NCI-H1417 treated with DMSO at 0.1 percent for 48 hours (cell line): ENCODE measurements around the gene TYW1B.
"Not testable (repeated sequence)": the region's sequence is repeated elsewhere in the genome, so short reads cannot be mapped to it uniquely, and the experiment has no call there.

Experiments
- DNase-seq: peaks from one replicate; lab custom pipeline; 2025; lab: John Stamatoyannopoulos, UW

Gene TYW1B

DNA sequence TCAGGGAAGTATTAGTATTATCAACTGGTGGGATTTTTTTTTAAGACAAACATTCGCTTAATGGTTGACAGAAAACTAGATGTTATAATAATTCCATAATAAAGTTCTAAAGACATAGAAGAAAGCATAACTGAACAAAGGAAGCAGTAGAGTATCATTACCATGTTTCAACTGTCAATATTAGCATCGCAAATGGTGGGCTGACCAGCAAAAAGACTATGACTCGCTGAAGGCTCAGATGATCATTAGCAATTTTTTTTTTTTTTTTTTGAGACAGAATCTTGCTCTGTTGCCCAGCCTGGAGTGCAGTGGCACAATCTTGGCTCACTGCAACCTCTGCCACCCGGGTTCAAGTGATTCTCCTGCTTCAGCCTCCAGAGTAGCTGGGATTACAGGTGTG is 74.8 kb downstream of the TYW1B start:
- not testable (repeated sequence) for DNase-seq

DNA sequence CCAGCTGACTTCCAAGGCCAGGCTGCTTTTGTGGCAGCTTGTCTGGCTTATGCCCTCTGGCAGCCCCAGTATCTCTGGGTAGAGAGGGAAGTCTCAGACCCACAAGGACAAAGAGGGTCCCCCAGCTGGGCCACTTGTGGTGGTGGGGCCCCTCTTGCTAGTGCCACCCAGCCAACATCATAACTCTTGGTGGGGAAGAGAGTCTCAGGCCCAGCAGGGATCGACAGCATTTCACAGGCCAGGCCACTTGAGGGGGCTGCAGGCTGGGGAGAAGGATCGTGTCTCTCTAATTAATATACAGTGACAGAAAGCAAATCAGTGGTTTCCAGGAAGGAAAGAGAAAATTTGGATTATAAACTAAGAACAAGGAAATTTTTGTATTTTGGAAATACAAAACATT is 76.0 kb downstream of the TYW1B start:
- no peak for DNase-seq

DNA sequence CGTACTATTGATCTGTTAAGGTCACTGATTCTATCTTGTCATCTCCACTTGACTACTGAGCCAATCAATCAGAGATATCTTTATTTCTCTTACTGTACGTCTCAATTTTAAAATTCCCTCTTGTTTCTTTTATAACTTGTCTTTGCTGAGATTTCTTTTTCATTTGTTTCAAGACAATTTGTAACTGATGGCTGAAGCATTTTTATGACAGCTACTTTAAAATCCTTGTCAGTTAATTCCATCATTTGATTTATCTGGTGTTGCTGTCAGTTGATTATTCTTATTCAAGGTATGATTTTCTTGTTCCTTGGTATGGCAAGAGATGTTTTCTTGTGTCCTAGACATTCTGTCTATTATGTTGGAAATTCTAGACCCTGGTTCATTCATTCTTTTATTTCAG is 76.6 kb downstream of the TYW1B start:
- DNase-seq: no peak

DNA sequence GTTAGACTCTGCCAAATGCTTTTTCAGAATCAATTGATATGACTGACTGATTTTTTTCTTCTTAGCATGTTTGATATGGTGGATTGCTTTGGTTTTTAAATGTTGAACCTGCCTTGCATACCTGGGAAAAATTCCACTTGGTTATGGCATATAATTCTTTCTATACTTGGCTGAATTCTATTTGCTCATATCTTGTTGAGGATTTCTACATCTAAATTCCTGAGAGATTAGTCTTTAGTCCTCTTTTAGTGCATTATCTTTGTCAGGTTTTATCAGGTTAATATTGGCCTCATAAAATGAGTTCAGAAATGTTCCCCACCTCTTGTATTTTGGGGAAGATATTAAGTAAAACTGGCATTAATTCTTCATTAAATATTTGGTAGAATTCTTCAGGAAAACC is 79.4 kb downstream of the TYW1B start:
- DNase-seq: not testable (repeated sequence)

DNA sequence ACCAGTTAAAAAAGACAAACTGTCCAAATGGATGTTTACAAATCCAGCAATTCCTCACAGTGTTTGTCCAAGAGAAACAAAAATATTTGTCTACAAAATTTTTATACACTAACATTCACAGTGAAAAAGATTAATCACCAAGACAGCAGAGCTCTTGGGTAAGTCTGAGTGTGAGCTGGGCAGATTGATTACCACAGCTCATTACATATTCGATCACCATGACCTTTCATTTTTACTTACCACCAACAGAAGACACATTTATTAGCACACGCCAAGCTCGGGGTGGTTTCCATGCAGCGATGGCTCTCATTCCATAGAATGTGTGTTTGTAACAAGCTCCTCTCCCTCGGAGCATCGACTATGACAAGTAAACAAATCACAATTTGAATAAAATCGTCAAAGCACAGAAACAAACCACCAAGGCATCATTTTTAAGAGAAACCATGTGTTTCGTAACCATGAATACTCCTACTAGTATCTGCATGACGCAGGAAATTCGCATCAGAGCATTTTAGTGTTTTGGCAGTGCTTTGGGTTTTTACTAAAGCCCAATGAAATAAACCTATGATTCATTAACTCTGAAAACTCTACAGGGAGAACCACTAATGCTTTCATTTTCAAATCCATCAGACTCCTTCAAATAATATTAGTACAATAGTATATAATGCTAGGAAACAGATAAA is 83.6 kb downstream of the TYW1B start:
- not testable (repeated sequence) for DNase-seq

DNA sequence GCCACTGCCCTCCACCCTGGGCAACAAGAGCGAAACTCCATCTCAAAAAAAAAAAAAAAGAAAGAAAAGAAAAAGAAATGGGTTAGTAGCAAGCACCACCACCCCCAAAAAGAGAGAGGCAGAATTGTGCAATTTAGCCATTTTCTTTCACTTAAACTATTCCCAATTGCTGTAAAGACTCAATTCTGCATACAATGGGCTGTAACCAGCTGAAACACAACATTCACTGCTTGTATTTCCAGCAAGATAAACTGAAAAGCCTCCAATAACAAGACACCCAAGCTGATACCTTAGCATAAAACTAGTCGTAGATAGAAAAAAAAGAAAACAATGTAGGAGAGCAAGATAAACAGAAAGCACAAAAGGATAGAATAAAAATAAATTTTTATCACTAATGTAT is 84.2 kb downstream of the TYW1B start:
- not testable (repeated sequence) for DNase-seq

DNA sequence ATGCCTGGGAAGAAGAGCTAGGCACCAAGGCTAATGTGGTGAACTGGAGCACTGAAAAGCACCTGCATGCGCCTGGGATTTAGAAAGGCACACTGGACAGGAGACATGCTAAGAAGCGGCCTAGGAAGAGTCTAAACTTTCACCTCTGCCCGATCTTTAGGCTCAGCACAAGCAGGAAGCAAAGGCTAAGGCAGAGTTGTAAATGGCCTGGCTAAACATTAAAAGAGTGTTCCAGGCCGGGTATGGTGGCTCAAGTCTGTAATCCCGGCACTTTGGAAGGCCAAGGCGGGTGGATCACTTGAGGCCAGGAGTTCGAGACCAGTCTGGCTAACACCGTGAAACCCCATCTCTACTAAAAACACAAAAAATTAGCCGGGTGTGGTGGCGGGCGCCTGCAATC is 88.3 kb downstream of the TYW1B start:
- not testable (repeated sequence) for DNase-seq

DNA sequence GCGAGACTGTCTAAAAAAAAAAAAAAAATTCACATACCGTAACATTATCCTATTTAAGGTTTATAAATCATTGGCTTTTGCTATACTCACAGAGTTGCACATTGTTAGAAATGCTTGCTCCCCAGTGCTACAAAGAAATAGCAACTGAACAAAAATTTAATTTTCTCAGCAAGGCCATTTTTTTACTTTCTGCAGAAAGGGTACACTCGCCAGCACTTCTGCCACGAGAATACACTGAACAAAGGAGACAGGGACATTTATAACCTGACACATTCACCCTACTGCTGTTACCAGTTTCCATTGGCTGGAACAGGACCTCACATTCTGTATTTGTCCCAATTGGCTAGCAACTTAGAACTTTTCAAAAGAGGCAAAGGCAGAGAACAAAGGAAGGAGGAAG is 92.1 kb downstream of the TYW1B start:
- not testable (repeated sequence) for DNase-seq

DNA sequence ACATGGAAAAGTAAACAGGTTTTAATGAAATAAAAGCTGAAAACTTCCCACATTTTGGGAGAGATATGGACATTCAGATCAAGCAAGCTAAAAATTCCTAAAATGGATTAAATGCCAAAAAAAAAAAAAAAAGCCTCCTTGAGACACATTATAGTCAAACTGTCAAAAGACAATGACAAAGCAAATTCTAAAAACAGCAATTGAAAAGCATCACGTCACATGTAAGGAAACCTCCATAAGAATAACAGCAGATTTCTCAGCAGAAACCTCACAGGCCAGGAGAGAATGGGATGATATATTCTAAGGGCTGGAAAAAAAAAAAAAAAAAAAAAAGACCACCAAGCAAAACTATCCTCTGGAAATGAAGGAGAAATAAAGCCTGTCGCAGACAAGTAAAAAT is 97.2 kb downstream of the TYW1B start:
- not testable (repeated sequence) for DNase-seq

DNA sequence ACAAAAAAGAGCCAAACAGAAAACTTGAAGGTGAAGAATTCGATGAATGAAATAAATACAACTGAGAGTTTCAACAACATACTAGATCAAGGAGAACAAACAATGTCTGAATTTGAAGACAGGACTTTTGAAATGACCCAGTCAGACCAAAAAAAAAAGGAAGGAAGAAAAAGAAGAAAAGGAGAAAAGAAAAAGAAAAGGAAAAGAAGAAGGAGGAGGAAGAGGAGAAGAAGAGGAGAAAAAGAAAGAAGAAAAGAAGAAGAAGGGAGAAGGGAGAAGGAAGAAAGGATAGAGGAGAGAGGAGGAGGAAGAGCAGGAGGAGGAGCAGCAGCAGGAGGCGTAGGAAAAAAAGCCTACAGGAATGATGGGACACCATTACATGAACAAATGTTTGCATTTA is 97.6 kb downstream of the TYW1B start:
- DNase-seq: not testable (repeated sequence)

DNA sequence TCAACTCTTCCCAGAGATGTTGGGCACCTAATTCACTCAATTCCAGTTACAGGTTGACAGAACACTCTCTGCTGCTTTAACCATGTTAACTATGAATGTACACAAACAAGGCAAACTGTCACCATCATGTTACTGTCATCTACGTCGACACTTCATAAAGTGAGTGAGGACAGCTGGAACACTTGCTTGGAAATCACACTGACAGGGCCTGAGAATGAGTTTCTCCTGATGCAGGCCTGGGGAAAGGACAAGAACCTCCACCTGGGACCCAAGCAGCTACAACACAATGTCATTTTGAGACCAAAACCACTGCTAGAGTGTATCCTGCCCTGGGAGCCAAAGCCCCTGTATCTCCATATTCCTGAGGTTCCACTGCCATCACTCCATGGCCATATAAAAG is 98.9 kb downstream of the TYW1B start:
- DNase-seq: not testable (repeated sequence)

DNA sequence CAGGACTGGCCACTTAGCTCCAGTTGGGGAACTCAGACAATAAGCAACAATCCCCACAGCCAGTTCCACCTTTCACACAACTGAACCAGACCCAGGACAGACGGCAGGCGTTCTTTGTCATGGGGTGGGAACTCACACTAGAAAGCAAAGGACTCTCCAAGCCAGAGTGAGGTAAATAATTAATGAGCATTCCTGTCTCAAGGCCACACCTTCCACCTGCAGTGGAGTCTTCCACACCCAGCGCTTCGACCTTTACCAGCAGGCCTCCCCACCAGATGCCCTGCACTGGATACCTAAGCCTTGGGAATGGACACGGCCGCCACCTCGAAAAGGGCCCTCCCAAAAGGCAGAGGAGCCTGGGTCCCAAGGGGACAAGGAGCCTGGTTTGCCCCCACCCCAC is 105.3 kb downstream of the TYW1B start:
- DNase-seq: not testable (repeated sequence)

DNA sequence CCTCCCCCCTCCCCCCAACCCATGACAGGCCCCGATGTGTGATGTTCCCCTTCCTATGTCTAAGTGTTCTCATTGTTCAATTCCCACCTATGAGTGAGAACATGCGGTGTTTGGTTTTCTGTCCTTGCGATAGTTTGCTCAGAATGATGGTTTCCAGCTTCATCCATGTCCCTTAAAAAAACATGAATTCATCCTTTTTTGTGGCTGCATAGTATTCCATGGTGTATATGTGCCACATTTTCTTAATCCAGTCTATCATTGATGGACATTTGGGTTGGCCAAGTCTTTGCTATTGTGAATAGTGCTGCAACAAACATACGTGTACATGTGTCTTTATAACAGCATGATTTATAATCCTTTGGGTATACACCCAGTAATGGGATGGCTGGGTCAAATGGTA is 107.1 kb downstream of the TYW1B start:
- DNase-seq: not testable (repeated sequence)

DNA sequence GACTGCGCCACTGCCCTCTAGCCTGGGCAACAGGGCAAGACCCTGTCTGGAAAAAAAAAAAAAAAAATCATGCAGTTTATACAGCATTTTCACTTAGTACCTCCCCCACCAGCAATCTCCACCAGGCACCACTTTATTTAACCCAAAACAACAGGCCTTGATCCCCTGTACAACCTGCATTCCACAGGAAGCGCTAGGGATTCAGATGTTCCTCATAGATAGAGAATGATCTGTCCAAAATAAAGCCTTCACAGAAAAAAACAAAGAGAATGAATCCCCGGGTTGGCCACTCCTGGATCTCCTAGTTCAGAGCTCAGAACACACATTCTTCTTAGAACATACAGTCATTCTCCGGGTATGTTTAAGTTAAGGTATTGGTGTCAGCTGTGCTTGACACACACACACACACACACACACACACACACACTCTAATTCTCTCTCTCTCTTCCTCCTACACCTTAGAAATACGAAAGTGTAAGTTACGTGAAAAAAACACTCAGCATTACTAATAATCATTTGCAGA is 110.7 kb downstream of the TYW1B start:
- DNase-seq: not testable (repeated sequence)

DNA sequence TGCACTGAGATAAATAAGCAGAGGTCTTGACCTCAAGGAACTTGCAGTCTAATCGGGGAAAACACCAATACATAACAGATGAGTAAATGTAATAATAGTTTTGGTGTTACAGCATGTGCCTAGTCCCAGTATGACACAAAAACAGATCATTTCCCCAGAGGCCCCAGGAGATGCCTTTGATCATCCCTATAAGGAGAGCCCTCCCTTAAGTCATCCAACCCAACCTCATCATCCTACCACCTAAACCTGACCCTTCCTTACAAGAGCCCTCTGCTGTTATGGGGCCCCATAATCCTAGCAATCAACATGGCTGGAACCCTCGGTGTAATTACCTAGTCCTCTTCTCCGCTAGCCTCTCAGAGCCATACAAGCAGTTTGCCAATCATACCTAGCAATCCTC is 116.1 kb downstream of the TYW1B start:
- DNase-seq: not testable (repeated sequence)

DNA sequence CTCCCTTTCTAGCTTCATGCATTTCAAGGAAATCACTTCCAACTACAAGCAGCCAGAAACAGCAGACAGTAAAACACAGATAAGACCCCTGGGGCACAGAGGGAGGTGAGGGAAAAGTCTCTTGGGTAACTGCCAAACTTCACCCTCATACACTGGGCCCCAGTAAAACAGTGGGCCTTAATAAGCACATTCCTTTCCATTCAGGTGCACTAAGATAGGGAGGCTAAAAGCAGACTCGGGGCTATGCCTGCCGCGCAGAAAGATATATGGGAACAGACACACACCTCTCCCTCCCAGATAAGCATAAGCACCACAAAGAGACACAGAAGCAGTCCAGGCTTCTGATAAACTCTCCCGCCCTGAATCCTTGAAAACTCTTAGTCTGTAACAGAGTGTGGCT is 117.0 kb downstream of the TYW1B start:
- DNase-seq: no peak

DNA sequence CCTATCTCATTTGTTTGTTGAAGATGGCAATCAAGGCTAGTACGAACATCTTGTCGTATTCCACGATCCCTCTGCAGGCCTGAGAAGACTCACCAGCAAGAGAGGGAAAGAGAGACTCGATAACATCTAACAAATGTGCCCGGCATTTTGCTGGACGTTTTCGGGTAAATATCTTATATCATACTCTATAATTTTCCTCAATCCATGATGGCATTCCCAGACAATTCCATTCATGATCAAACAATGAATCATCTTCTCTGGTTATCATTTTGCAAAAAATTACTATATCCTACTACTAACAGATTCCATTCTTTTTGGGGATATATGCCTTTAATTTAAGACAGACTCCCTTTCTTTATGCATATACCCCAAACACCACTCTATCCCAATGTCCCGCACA is 118.1 kb downstream of the TYW1B start:
- DNase-seq: no peak

DNA sequence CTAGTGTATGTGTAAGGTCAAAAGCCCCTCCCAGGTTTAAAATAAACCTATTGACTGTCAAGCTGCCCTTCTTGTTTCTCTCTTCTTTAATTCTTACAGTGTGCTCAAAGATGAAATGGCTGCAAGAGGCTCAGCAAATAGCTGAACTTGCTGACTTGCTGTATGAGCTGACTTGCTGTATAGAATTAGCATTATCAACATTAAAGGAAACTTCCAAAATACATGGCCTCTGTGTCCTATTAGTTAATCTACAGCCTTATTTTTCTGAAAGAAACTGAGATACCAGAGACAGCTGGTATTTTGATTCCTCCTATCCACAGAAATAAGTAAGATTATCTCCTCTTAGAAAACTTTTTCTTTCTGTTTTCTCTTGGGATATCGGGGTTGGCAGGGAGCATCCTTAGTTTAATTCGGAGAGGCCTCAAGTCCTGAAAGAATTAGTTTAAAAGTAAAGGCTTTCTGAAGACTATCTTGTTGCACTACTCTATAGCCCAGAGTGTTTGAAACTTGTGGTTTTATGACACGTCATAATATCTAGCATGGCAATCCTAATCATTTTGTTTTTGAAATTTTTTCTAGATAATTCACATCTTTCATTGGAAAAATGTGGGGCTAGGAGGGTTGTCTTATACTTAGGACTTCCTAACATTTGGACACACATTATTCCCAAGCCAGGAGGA is 119.5 kb downstream of the TYW1B start:
- not testable (repeated sequence) for DNase-seq

DNA sequence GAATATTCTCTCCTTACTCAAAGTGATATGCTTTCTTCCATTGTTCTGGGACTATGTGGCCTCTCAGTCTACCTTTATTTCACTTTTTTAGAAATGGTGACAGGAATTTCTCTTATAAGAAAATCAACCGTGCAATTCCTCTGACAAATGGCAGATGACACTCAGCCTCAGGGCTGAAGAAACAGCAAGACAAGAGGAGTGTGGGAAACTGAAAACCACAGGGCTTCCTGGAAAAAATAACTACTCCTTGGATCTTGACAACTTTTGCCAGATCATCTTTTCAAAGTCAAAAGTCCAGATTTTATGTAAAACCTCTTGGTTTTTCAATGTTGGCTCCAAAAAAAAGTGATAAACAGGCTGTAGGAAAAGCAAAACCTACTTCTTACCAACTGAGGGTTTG is 121.5 kb downstream of the TYW1B start:
- no peak for DNase-seq

DNA sequence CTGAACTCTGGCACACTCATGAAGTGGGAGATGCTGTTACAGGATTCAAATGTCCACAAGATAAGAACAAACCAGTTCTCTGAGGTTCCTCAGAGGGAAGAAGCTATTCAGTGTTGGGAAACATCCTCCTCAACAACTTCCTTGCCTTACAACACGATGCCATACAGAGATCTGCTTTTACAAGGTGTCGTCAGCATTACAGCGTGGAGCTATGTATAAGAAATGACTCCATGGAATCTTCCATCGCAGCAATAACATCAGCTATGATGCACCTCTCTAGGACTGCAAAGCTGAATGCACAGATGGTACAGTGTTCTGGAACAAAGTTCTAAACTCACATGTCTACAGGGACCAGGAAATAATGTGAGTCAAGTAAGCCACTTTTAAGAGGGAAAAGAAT is 122.3 kb downstream of the TYW1B start:
- DNase-seq: not testable (repeated sequence)

DNA sequence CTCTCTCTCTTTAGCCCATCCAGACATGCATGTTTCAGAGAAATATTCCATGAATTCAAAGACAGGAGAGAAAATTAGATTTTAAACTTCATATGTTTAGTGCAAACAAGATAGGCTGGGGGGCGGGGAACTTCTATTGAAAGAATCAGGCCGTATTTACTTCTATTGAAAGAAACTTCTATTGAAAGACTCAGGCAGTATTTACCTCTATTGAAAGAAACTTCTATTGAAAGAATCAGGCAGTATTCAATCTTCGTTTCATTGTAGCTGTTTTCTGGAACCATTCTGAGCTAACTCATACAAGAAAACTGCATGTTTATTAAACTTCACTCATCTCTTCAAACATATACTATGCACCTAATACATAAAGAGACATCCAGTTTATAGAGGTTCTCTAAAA is 123.1 kb downstream of the TYW1B start:
- no peak for DNase-seq

DNA sequence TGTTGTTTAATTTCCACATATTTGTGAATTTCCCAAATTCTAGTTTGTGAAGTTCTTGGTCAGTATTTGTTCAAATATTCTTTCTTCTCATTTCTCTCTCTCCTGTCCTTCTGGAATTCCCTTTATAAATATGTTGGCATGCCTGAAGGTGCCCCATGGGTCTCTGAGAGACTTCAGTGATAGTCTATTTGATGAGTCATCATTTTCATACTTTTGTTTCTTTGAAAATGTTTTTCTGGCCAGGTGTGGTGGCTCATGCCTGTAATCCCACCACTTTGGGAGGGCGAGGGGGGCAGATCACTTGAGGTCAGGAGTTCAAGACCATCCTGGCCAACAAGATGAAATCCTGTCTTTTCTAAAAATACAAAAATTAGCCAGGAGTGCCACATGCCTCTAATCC is 127.5 kb downstream of the TYW1B start:
- DNase-seq: not testable (repeated sequence)

DNA sequence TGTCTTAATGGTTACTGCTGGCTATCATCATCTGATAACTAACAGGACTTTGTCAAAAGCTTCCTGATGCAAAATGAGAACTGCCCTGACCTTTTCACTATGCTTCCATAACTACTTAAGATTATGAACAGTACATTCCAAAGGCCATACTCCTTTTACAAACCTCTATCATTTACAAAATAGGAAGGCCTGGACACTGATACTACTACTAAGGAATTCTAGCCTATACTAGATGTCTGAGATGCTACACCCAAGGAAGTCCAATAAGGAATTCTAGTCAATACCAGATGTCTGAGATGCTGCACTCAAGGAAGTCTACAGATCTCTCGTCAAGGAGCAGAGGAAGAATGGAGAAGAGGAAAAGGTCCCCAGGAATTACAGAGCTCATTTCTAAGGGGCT is 130.9 kb downstream of the TYW1B start:
- not testable (repeated sequence) for DNase-seq

DNA sequence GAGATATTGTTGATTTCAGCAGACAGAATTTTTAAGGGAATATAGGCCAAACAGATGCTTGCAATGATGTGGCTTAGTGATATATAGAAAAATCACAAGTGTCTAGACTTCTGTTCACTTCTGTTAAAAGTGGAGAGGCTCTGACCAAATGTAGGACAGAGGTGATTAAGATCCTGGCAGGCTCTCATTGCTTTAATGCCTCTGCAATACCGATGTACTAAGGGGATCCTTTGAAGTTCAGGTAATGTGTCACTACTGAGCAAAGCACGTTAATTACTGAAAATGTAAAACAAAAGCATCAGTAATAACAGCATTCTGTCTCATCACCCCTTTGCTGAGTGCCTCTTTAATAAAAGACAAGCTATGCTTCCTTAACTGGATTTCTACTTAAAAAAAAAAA is 131.4 kb downstream of the TYW1B start:
- not testable (repeated sequence) for DNase-seq
